HG03354 (cell line): ENCODE measurements around the gene PLK3.
"Not testable (repeated sequence)": the region's sequence is repeated elsewhere in the genome, so short reads cannot be mapped to it uniquely, and the experiment has no call there.

Experiments used
- ATAC-seq: cut with Tn5 transposase; IDR thresholded peaks from one replicate; pipeline ENCODE4 v1.9.1; 2021; ENCODE audit warnings: mild to moderate bottlenecking; ENCODE audit not compliant: unreplicated experiment, poor library complexity, severe bottlenecking

Gene PLK3

DNA sequence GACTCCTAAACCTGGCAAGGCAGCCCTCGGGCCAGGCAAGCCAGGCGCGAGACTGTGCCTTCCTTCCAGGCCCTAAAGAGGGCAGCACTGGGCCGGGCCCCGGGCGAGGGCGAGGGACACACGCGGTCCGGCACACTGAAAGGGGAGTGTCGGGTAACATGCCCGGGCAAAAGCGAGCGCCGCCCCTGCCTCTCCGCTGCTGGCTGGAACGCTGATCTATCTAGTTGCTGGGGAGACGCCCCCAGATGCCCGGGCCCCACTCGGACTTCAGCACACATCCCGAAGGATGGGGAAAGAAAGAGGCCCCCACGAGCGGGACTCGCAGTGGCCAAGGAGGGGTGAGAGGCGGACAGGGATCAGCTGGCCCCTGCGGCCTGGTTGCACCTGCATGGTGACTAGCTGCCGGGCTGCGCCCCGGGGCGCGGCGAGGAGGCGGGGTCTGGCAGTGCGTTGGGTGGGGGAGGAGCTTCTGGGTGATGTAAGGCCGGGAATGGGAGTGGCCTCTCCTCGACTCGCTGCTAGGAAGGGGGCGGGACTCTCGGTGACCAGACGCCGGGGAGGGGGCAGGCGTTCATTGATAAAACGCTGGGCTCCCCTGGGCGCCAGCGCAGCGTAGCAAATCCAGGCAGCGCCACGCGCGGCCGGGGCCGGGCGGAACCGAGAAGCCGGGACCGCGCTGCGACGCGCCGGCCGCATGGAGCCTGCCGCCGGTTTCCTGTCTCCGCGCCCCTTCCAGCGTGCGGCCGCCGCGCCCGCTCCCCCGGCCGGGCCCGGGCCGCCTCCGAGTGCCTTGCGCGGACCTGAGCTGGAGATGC lies at the start of gene PLK3:
TSS of gene PLK3 (plus strand) at position 608 of the 815 bp plus-strand sequence. CDS start at position 695, 87 bp downstream.
- peak; percentile 86 for ATAC-seq

GRCh38 chr1:44757420-44757819 lies 42.8 kb upstream of the PLK3 start:
- peak; percentile 66 for ATAC-seq

- no peak for ATAC-seq
Measured at GRCh38 chr1:44759077-44759476, 41.1 kb upstream of the PLK3 start.

DNA sequence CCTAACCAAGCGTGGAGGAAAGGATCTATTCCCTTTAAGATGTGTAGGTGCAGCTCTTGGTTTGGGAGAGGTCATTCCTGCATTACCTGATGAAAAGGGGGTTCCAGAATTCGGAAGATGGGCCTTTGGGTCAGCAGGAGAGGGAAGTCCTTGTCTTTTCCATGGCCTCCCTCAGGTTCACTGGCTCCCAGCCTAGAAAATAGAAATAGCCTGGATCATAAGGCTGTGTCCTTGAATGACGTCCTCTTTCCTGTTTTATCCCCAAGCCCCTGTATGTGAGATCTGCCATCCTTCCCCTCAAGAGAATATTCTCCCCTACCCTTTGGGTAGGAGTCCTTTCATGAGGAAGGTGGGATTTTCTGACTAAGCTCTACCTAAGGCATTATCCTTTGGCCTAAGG lies 39.3 kb upstream of the PLK3 start:
- no peak for ATAC-seq

DNA sequence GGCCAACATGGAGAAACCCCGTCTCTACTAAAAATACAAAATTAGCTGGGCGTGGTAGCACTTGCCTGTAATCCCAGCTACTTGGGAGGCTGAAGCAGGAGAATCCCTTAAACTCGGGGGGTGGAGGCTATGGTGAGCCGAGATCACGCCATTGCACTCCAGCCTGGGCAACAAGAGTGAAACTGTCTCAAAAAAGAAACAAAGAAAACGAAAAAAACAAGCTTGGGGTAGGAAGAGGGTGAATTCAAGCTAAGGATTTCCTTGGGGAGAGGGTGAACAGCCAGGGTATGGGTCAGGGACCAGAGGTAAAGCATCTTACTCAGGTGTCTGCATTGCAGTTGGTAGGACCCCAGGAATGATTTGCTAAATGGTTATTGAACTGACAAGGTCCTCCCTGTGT lies 33.8 kb upstream of the PLK3 start:
- not testable (repeated sequence) for ATAC-seq

- ATAC-seq, result peak; percentile 84
Measured at GRCh38 chr1:44775078-44775929, 24.9 kb upstream of the PLK3 start, which contains the start of gene RPS8. TSS of gene RPS8 (plus strand) at chr1:44775540. CDS start at chr1:44775597, 57 bp downstream.

- peak; percentile 22 for ATAC-seq
Measured at GRCh38 chr1:44775930-44776729, 24.0 kb upstream of the PLK3 start.

DNA sequence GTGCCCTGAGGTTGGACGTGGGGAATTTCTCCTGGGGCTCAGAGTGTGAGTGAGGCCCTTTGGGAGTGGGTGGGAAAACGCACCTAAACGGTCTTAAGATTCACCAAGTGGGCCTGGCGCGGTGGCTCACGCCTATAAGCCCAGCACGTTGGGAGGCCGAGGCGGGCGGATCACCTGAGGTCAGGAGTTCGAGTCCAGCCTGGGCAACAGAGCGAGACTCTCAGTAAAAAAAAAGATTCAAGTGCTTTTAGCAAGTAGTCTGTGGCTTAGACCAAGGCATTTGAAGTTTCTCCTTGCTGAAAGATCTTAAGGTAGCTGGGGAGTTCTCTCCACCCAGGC lies 23.5 kb upstream of the PLK3 start:
- no peak for ATAC-seq

GRCh38 chr1:44777547-44777946 lies 22.6 kb upstream of the PLK3 start:
- no peak for ATAC-seq

- no peak for ATAC-seq
Measured at GRCh38 chr1:44777969-44778635, 22.1 kb upstream of the PLK3 start.

GRCh38 chr1:44778705-44779576 lies 21.2 kb upstream of the PLK3 start:
- no peak for ATAC-seq

DNA sequence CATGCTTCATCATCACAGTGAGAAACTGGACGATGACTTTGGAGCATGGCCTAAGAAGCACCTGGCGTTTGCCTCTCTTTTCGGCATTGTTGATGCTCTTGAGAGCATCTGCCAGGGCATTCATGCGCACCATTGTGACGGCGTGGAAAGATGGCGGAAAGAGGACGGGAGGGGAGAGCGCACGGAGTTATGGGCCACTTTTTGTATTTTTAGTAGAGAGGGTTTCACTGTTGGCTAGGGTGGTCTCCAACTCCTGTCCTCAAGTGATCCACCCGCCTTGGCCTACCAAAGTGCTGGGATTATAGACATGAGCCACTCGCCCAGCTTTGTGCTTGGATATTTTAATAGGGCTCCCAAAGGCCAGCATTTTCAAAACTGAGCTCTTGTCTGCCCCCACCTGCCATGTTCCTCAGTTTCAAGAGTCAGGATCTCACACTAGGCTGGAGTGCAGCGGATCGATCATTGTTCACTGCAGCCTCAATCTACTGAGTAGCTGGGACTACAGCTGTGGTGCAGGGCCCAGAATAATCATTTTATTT lies 19.5 kb upstream of the PLK3 start:
- no peak for ATAC-seq

DNA sequence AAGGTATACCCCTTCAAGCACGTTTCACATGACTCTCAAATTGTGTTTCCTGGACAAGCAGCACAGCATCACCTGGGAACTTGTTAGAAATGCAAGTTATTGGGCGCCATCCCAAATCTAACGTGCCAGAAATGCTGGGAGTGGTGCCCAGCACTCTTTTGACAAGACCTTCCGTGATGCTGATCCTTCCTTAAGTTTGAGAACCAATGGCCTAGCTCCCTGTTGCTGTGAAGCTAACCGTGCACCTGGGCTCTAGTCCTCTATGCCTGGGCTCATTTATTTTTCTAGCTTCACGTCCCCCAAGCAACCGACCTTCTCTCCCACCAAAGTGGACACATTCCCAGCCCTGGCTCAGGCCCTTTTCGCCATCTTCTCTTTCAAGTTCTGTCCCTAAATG lies 16.5 kb upstream of the PLK3 start:
- no peak for ATAC-seq

GRCh38 chr1:44784094-44785028 lies 15.8 kb upstream of the PLK3 start:
- peak; percentile 39 for ATAC-seq

DNA sequence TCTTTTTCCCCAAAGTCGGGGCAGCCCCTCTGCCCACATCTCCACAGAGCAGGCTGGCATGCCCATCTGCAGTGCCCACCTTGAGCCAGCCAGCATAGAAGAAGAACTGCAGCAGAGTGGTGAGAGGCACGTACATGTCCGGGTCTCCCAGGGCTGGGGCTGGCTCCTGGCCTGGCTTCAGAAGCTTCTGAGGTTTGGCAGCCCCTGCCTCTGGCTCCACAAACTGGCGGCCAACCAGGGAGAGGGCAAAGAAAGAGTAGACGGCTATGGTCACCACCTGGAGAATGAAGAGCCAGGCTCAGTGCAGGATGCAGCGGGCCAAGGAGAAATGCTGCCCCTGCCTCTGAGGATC lies 15.2 kb upstream of the PLK3 start:
- no peak for ATAC-seq

DNA sequence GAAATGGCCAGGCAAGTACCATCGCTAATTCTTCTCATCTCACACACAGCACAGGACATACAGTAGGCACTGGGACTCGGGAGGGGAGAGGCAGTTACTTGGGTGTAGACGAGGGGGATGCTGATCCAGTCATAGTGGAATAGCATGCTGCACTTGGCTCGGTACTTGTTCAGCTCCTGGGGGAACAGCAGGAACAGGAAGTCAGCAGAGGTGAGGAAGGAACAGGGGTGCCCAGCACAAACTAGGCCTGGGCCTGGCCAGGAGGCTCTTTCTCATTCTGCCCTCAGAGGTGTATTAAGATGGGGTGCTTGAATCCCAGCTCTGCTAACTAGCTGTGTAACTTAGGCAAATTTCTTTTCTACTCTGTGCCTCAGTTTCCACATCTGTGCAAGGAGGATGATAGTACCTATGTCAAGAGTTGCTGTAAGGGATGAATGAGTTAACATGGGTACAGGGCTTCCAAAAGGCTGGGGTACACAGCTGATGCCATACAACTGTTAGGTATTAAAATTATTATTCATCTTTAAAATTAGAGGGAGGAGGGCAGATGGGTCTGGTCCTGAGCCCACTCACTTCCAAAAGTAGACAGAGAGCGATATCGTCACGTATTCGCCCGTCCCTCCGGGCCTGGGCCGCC lies 14.6 kb upstream of the PLK3 start:
- ATAC-seq, result no peak
